GM12878 (cell line): ENCODE results near the gene SLIT1. TPM values are rescaled to one million over a fixed set of nuclear protein-coding genes. Genes with fewer than 3 reads are reported as not detected.

Experiments used
- ATAC-seq: fragments of 200-7000 bp; cut with Tn5 transposase; 3 replicates; pipeline ENCODE4 v1.9.1; 2020; ENCODE audit warnings: mild to moderate bottlenecking, moderate library complexity
- BruUV-seq: library from RNA; stranded (reverse); fragments of 400-500 nt; replicated peaks from 2 replicates; lab custom pipeline; 2021; lab: Mats Ljungman, UMichigan
- CTCF ChIA-PET: fragments of 300-600 bp; sonication (Branson Sonifier 250); formaldehyde crosslinking; extraction: SDS; loops from one replicate; lab custom pipeline; 2021; ENCODE audit warnings: inconsistent platforms; lab: Yijun Ruan, JAX
- POLR2A ChIA-PET: fragments of 350-600 bp; formaldehyde crosslinking; extraction: SDS; loops from one replicate; lab custom pipeline; 2021; ENCODE audit warnings: inconsistent platforms; lab: Charles Lee
- RAD21 ChIA-PET: fragments of 300-600 bp; sonication (Branson Sonifier 250); formaldehyde crosslinking; loops from one replicate; lab custom pipeline; 2023; ENCODE audit warnings: antibody characterized with exemption; ENCODE audit not compliant: unreplicated experiment; lab: Charles Lee
- SMC1A ChIA-PET: fragments of 300-600 bp; sonication (Branson Sonifier 250); formaldehyde crosslinking; loops from one replicate; lab custom pipeline; 2023; ENCODE audit not compliant: unreplicated experiment, uncharacterized antibody; lab: Charles Lee
- DNase-seq: peaks from one replicate; pipeline ENCODE4 v3.0.0-alpha.2; 2011; ENCODE audit warnings: low read depth, low spot score
- FAIRE-seq: peaks from 3 replicates; lab custom pipeline; 2011; peaks lifted over from hg19 to GRCh38; lab: Jason Lieb, UNC
- H2AFZ ChIP-seq: 2 replicates; pipeline ENCODE4 v1.6.0; 2011; ENCODE audit warnings: low read depth, low read length, control low read depth; ENCODE audit not compliant: control insufficient read depth
- H3K27ac ChIP-seq: 2 replicates; pipeline ENCODE4 v1.5.1; 2011; ENCODE audit warnings: control low read depth; ENCODE audit not compliant: control insufficient read depth, insufficient read depth
- H3K27me3 ChIP-seq, 2 experiments: replicated peaks in 1 of 2; 2 replicates each; pipeline versions ENCODE4 v1.6.0 to v1.6.1; 2011; ENCODE audit warnings: low read length in 1 of 2; ENCODE audit not compliant: control insufficient read depth in 2 of 2, insufficient read depth in 2 of 2
- H3K36me3 ChIP-seq, 2 experiments: 2 replicates each; pipeline ENCODE4 v1.5.1; 2011; ENCODE audit warnings: low read length in 1 of 2; ENCODE audit not compliant: control insufficient read depth in 2 of 2, insufficient read depth in 2 of 2
- H3K4me1 ChIP-seq: 2 replicates; pipeline ENCODE4 v1.6.1; 2011; ENCODE audit warnings: mild to moderate bottlenecking, low read length, moderate library complexity, mixed read lengths; ENCODE audit not compliant: control insufficient read depth, insufficient read depth
- H3K4me2 ChIP-seq: 2 replicates; pipeline ENCODE4 v1.6.0; 2011; ENCODE audit warnings: control low read depth; ENCODE audit not compliant: control insufficient read depth, insufficient read depth
- H3K4me3 ChIP-seq: fragments of 200-600 bp; sonication (generic); 2 replicates; pipeline ENCODE4 v1.5.1; 2016
- H3K79me2 ChIP-seq: 2 replicates; pipeline ENCODE4 v1.6.0; 2011; ENCODE audit warnings: low read length; ENCODE audit not compliant: control insufficient read depth, insufficient read depth
- H3K9ac ChIP-seq: 2 replicates; pipeline ENCODE4 v1.8.0; 2011; ENCODE audit warnings: low read length, control low read depth, mixed read lengths; ENCODE audit not compliant: control insufficient read depth, insufficient read depth
- H3K9me3 ChIP-seq: replicated peaks from 3 replicates; pipeline ENCODE4 v1.5.1; 2011; ENCODE audit warnings: mild to moderate bottlenecking, low read length; ENCODE audit not compliant: control insufficient read depth, insufficient read depth
- H4K20me1 ChIP-seq: 2 replicates; pipeline ENCODE4 v1.6.0; 2011; ENCODE audit not compliant: control insufficient read depth, insufficient read depth
- ATF2 ChIP-seq: IDR thresholded peaks from 2 replicates; pipeline ENCODE4 v1.6.1; 2012; ENCODE audit warnings: low read length, inconsistent platforms
- BCL3 ChIP-seq: IDR thresholded peaks from 2 replicates; pipeline ENCODE4 v1.6.1; 2011; ENCODE audit warnings: borderline replicate concordance, low read depth, mild to moderate bottlenecking, moderate library complexity, low read length; ENCODE audit not compliant: insufficient read depth, poor library complexity, severe bottlenecking
- CEBPB ChIP-seq, 2 experiments: fragments of 150-350 bp in 1 of 2; IDR thresholded peaks; 2 replicates each; pipeline ENCODE4 v1.6.1; 2012 to 2014; ENCODE audit warnings: low read depth in 2 of 2, low read length in 2 of 2, borderline replicate concordance in 1 of 2, inconsistent platforms in 1 of 2
- CTCF ChIP-seq, 3 experiments: IDR thresholded peaks in 2 of 3; conservative IDR thresholded peaks in 1 of 3; 2 replicates each; pipeline ENCODE4 v1.5.1; 2011; ENCODE audit warnings: low read depth in 3 of 3, low read length in 3 of 3, mild to moderate bottlenecking in 3 of 3, control low read depth in 2 of 3, moderate library complexity in 2 of 3, inconsistent platforms in 1 of 3, mixed read lengths in 1 of 3; ENCODE audit not compliant: control insufficient read depth in 2 of 3, insufficient read depth in 1 of 3; ENCODE audit errors: extremely low read depth in 1 of 3
- CUX1 ChIP-seq: IDR thresholded peaks from 2 replicates; pipeline ENCODE4 v1.6.1; 2012; ENCODE audit warnings: improper control_type of control experiment, low read depth, low read length; ENCODE audit not compliant: insufficient replicate concordance
- IKZF1 ChIP-seq: fragments of 450-650 bp; conservative IDR thresholded peaks from 2 replicates; pipeline ENCODE4 v1.6.1; 2017; ENCODE audit warnings: antibody characterized with exemption, mild to moderate bottlenecking
- IRF4 ChIP-seq: IDR thresholded peaks from 2 replicates; pipeline ENCODE4 v1.6.1; 2011; ENCODE audit warnings: low read depth, low read length
- IRF5 ChIP-seq: fragments of 450-650 bp; IDR thresholded peaks from 2 replicates; pipeline ENCODE4 v1.6.1; 2017; ENCODE audit warnings: borderline replicate concordance
- POLR2AphosphoS5 ChIP-seq: IDR thresholded peaks from 2 replicates; pipeline ENCODE4 v1.6.1; 2011; ENCODE audit warnings: mild to moderate bottlenecking, low read length, inconsistent platforms
- RBBP5 ChIP-seq: fragments of 200-600 bp; sonication (generic); conservative IDR thresholded peaks from 2 replicates; pipeline ENCODE4 v1.6.1; 2016
- ZBED1 ChIP-seq: IDR thresholded peaks from 2 replicates; pipeline ENCODE4 v1.6.1; 2016; ENCODE audit warnings: borderline replicate concordance
- WGBS: methylation state at CpG from one replicate; pipeline ENCODE4 v1.1.6; 2016; ENCODE audit warnings: low lambda C conversion rate; ENCODE audit not compliant: insufficient replicate concordance, insufficient coverage; ENCODE audit errors: missing lambda C conversion rate; 5-methylcytosine and 5-hydroxymethylcytosine counted together
- in situ Hi-C: fragments of 300-500 bp; cut with MboI; formaldehyde crosslinking; loops from 9 replicates; pipeline ENCODE4 v1.14.3; 2018; ENCODE audit warnings: mixed read lengths
- intact Hi-C: fragments of 100-400 bp; cut with micrococcal nuclease; formaldehyde crosslinking; loops from one replicate; pipeline ENCODE4 v1.14.2; 2022; ENCODE audit not compliant: unreplicated experiment
- polyA plus RNA-seq, 11 experiments: library from polyadenylated mRNA; depleted of rRNA in 4 of 11; unstranded in 6 of 11; stranded (reverse) in 5 of 11; fragments of >200 nt; fragmentation: Nextera tagmentation in 4 of 11; fragmentation: Illumina TruSeq in 1 of 11; extraction: Ambion mirVana in 4 of 11; extraction: Trizol in 1 of 11; gene quantifications; 1 replicate in 1 of 11; 2 replicates in 10 of 11; pipeline versions ENCODE4 v1.2.1 to v1.2.3, GENCODE V29; 2011 to 2016; ENCODE audit warnings: inconsistent platforms in 2 of 11, missing spikeins in 2 of 11, low read depth in 1 of 11
- total RNA-seq, 4 experiments: library from RNA; depleted of rRNA in 3 of 4; stranded (reverse); fragments of >200 nt in 3 of 4; fragmentation: Illumina TruSeq in 1 of 4; extraction: Trizol in 1 of 4; gene quantifications; 2 replicates each; pipeline versions ENCODE4 v1.2.1 to v1.2.3, GENCODE V29; 2013 to 2021

Gene SLIT1
- total and polyA plus RNA-seq, 10 of the 15 experiments (the other 5 are each of a cell fraction or from before 2014, with no cell fraction given) = 0.04 to 0.19 (median 0.06) TPM; not detected in 4

- Histone ChIP-seq H3K36me3 (no peaks in the 10 kb centered on the region), H3K9me3 (peaks cover 2% of the 10 kb centered on the region; the same call in 2 of the 3 replicates), H3K27me3 (no peaks in the 10 kb centered on the region), H4K20me1 (no peaks in the 10 kb centered on the region), H3K4me2 (no peak overlapping the region), H3K4me3 (no peak overlapping the region), H2AFZ (no peak overlapping the region), H3K79me2 (no peaks in the 10 kb centered on the region), H3K9ac (no peak overlapping the region), H3K27ac (no peak overlapping the region), H3K4me1 (peaks cover 14% of the 10 kb centered on the region)
- intact Hi-C loops (no loop called here), in situ Hi-C loops (no loop called here)
- SMC1A ChIA-PET = interaction anchor here (0.6 to 3.1 kb wide), 3 partner anchors 11 to 574 kb away, joined by 3 to 20 read pairs (median 3); no protein-coding TSS in a partner anchor
- RAD21 ChIA-PET = interaction anchor here (1.3 kb wide), 1 partner anchor 22 kb away, joined by 3 read pairs; no protein-coding TSS in a partner anchor
- BruUV-seq = no TSS peak
- 56% methylated on average over 8 of the region's 8 CpGs for WGBS
- CTCF ChIA-PET = interaction anchor here (4.7 kb wide), 1 partner anchor 11 kb away, joined by 27 read pairs; no protein-coding TSS in a partner anchor
- FAIRE-seq = no peak
- no peak for TF ChIP-seq CEBPB (IDR thresholded peaks at IDR 0.05; ENCODE audit: borderline replicate concordance in 1 of 2, low read depth in 2 of 2, low read length in 2 of 2)
- TF ChIP-seq BCL3 = no peak
- TF ChIP-seq IKZF1 = no peak
- no peak for TF ChIP-seq ZBED1
- TF ChIP-seq ATF2 = no peak
- no peak for TF ChIP-seq IRF5
- no peak for TF ChIP-seq IRF4
- TF ChIP-seq CUX1 = no peak
- no peak for TF ChIP-seq CTCF (IDR thresholded peaks at IDR 0.05 in 2 of 3, conservative IDR thresholded peaks at IDR 0.05 in 1 of 3; ENCODE audit: control insufficient read depth in 2 of 3, extremely low read depth in 1 of 3, insufficient read depth in 1 of 3, low read depth in 3 of 3, low read length in 3 of 3)
- TF ChIP-seq RBBP5 = no peak
- no peak for TF ChIP-seq POLR2AphosphoS5
- POLR2A ChIA-PET = no interaction called here
- DNase-seq = no peak
- no peak for ATAC-seq
These were observed 171.8 kb downstream of the SLIT1 start for GRCh38 chr10:97013983-97014382.
